Measurements from ENCODE around the gene TTI1.
A peak's percentile ranks its signal among the peaks of the same experiment; 100 is the strongest.

The TTI1 gene

DNA sequence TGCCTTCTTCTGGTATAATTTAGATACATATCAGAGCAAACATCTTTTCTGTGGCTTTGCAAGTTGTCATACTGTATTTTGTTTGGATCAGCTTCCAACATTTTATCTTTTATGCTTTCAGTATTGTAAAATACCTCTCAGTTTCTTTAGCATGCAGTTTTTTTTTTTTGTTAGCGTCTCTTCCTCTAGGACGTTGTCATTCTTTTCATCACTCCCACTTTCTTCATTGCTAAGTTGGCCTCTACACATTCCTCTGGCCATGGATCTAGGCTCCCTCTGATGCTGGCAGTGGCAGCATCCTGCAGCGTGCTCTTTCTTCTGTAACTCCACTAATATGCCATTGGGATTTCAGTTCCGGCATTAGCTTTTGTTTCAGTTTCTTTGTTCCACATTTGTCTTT, 22.0 kb upstream of the TTI1 start:
- ATAC-seq, result no peak
- TF ChIP-seq PPARA (CRISPR knock-in tag; IDR thresholded peaks at IDR 0.05; ENCODE audit: borderline replicate concordance) (no peak), CSDC2 (CRISPR knock-in tag; IDR thresholded peaks at IDR 0.05) (no peak), ESRRG (CRISPR knock-in tag; IDR thresholded peaks at IDR 0.05) (no peak)

- ATAC-seq, result no peak
- TF ChIP-seq SNAI2 (CRISPR knock-in tag; IDR thresholded peaks at IDR 0.05) (no peak), POU6F1 (CRISPR knock-in tag; IDR thresholded peaks at IDR 0.05; ENCODE audit: borderline replicate concordance, low read depth) (no peak), ZFP30 (CRISPR knock-in tag; IDR thresholded peaks at IDR 0.05) (no peak), PPARA (CRISPR knock-in tag; IDR thresholded peaks at IDR 0.05; ENCODE audit: borderline replicate concordance) (no peak)
- TF ChIP-seq, protein P1, sequence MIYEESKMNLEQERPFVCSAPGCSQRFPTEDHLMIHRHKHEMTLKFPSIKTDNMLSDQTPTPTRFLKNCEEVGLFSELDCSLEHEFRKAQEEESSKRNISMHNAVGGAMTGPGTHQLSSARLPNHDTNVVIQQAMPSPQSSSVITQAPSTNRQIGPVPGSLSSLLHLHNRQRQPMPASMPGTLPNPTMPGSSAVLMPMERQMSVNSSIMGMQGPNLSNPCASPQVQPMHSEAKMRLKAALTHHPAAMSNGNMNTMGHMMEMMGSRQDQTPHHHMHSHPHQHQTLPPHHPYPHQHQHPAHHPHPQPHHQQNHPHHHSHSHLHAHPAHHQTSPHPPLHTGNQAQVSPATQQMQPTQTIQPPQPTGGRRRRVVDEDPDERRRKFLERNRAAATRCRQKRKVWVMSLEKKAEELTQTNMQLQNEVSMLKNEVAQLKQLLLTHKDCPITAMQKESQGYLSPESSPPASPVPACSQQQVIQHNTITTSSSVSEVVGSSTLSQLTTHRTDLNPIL (CRISPR knock-in tag; IDR thresholded peaks at IDR 0.05; ENCODE audit: low read depth), result no peak
These were observed 21.4 kb upstream of the TTI1 start for GRCh38 chr20:38054647-38055046.

GRCh38 chr20:38052870-38053269, 19.6 kb upstream of the TTI1 start:
- TF ChIP-seq SNAI2 (CRISPR knock-in tag; IDR thresholded peaks at IDR 0.05), result no peak
- TF ChIP-seq BACH2 (CRISPR knock-in tag; IDR thresholded peaks at IDR 0.05; ENCODE audit: borderline replicate concordance), result no peak
- no peak for ATAC-seq

DNA sequence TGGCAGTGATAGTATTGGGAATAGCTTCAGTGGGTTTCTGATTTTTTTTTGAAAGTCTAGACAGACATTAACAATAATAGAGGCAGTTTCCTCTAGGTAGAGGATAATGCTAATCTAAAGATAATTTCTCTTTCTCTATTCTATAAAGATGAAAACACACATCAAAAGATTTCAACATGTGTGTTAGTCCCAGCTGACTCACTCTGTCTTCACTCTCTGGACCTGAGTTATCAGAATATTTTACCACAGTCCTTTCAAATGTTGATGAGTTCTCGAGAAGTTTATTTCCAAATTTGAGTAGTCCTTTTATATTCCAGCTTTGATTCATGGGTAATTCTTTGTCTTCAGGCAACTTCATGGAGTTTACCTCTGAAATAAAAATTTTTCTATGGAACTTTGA, 17.4 kb upstream of the TTI1 start:
- ATAC-seq, result no peak; the same call in 1 of the 3 replicates
- TF ChIP-seq PPARA (CRISPR knock-in tag; IDR thresholded peaks at IDR 0.05; ENCODE audit: borderline replicate concordance) (no peak), CSDC2 (CRISPR knock-in tag; IDR thresholded peaks at IDR 0.05) (no peak), ZNF8 (CRISPR knock-in tag; IDR thresholded peaks at IDR 0.05) (no peak), ZNF70 (CRISPR knock-in tag; IDR thresholded peaks at IDR 0.05) (no peak)
- TF ChIP-seq, protein P1 (CRISPR knock-in tag; IDR thresholded peaks at IDR 0.05; ENCODE audit: low read depth), result no peak

GRCh38 chr20:38049800-38050199, 16.5 kb upstream of the TTI1 start:
- ATAC-seq, result peak; percentile 96
- TF ChIP-seq PPARA (CRISPR knock-in tag; IDR thresholded peaks at IDR 0.05; ENCODE audit: borderline replicate concordance) (no peak), ESRRG (CRISPR knock-in tag; IDR thresholded peaks at IDR 0.05) (no peak), ZFP30 (CRISPR knock-in tag; IDR thresholded peaks at IDR 0.05) (no peak), TSHZ2 (CRISPR knock-in tag; IDR thresholded peaks at IDR 0.05) (no peak), RARB (CRISPR knock-in tag; IDR thresholded peaks at IDR 0.05) (no peak), BACH2 (CRISPR knock-in tag; IDR thresholded peaks at IDR 0.05; ENCODE audit: borderline replicate concordance) (no peak), ISL1 (CRISPR knock-in tag; IDR thresholded peaks at IDR 0.05) (no peak), POU6F1 (CRISPR knock-in tag; IDR thresholded peaks at IDR 0.05; ENCODE audit: borderline replicate concordance, low read depth) (no peak), ZFP3 (CRISPR knock-in tag; IDR thresholded peaks at IDR 0.05) (no peak), ZC3H10 (CRISPR knock-in tag; IDR thresholded peaks at IDR 0.05) (no peak), GLIS3 (CRISPR knock-in tag; IDR thresholded peaks at IDR 0.05) (no peak), TCF4 (CRISPR knock-in tag; IDR thresholded peaks at IDR 0.05; ENCODE audit: borderline replicate concordance) (no peak), SNAI2 (CRISPR knock-in tag; IDR thresholded peaks at IDR 0.05) (no peak), ZNF70 (CRISPR knock-in tag; IDR thresholded peaks at IDR 0.05) (no peak), TOX (CRISPR knock-in tag; IDR thresholded peaks at IDR 0.05; ENCODE audit: borderline replicate concordance) (no peak), OSR1 (CRISPR knock-in tag; IDR thresholded peaks at IDR 0.05) (no peak)
- TF ChIP-seq, protein P1 (CRISPR knock-in tag; IDR thresholded peaks at IDR 0.05; ENCODE audit: low read depth), result no peak
- TF ChIP-seq, protein P2, sequence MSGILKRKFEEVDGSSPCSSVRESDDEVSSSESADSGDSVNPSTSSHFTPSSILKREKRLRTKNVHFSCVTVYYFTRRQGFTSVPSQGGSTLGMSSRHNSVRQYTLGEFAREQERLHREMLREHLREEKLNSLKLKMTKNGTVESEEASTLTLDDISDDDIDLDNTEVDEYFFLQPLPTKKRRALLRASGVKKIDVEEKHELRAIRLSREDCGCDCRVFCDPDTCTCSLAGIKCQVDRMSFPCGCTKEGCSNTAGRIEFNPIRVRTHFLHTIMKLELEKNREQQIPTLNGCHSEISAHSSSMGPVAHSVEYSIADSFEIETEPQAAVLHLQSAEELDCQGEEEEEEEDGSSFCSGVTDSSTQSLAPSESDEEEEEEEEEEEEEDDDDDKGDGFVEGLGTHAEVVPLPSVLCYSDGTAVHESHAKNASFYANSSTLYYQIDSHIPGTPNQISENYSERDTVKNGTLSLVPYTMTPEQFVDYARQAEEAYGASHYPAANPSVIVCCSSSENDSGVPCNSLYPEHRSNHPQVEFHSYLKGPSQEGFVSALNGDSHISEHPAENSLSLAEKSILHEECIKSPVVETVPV (CRISPR knock-in tag; IDR thresholded peaks at IDR 0.05), result no peak
